GM10248 (cell line): Measurements from ENCODE around the gene PGAP3.

Experiments used
- CTCF ChIA-PET: fragments of 300-600 bp; sonication (Branson Sonifier 250); formaldehyde crosslinking; extraction: SDS; loops from one replicate; lab custom pipeline; 2021; ENCODE audit warnings: antibody characterized with exemption; lab: Yijun Ruan, JAX
- POLR2A ChIA-PET: fragments of 350-650 bp; sonication (Branson Sonifier 250); formaldehyde crosslinking; extraction: SDS; loops from one replicate; lab custom pipeline; 2020; ENCODE audit warnings: antibody characterized with exemption; lab: Yijun Ruan, JAX
- DNase-seq: peaks from one replicate; pipeline ENCODE4 v3.0.0; 2012; ENCODE audit errors: extremely low spot score
- TF ChIP-seq, protein P1 (sequence below): IDR thresholded peaks from 2 replicates; pipeline ENCODE4 v1.5.1; 2012; ENCODE audit warnings: mild to moderate bottlenecking, low read depth; ENCODE audit errors: extremely low read depth, missing control alignments, control extremely low read depth

Gene PGAP3

DNA sequence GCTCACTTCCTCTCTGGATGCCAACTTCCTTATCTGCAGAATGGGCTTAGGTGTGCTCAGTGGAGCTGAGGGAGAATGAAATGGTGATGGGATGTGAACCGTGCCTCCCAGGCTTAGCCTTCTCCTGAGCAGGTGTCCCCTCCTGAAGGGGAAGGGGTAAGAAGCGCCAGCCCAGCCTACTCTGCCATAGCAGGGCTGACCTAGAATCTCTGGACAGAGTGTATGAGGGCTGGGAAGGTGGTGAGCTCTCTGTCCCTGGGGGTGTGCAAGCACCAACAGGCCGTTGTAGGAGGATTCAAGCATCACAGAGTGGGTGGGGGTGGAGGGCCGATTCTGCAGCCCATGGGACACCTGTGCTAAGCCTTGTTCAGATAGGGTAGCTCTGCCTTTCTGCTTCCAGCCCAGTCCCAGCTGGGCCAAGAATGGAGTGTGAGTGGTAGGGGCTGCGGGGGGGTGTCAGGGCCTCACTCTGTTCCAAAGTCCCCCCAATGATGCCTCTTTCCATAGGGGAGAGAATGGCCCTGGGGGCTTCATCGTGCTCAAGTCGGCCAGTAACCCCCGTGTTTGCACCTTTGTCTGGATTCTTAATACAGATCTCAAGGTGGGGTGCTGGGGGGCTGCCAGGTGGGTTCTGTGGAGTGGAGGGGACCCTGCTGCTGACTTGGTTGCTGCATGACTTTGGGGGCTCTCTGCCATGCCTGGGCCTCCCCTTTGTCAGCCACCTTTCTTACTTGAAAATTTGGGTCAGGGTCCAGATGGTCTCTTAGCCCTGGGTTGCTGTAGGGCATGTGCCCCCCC, 25.9 kb downstream of the PGAP3 start:
- TF ChIP-seq, protein P1, sequence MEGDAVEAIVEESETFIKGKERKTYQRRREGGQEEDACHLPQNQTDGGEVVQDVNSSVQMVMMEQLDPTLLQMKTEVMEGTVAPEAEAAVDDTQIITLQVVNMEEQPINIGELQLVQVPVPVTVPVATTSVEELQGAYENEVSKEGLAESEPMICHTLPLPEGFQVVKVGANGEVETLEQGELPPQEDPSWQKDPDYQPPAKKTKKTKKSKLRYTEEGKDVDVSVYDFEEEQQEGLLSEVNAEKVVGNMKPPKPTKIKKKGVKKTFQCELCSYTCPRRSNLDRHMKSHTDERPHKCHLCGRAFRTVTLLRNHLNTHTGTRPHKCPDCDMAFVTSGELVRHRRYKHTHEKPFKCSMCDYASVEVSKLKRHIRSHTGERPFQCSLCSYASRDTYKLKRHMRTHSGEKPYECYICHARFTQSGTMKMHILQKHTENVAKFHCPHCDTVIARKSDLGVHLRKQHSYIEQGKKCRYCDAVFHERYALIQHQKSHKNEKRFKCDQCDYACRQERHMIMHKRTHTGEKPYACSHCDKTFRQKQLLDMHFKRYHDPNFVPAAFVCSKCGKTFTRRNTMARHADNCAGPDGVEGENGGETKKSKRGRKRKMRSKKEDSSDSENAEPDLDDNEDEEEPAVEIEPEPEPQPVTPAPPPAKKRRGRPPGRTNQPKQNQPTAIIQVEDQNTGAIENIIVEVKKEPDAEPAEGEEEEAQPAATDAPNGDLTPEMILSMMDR = no peak
- CTCF ChIA-PET = interaction anchor here (0.8 to 21.1 kb wide), 5 partner anchors 9 to 40 kb away, joined by 3 to 180 read pairs (median 3); no protein-coding TSS in a partner anchor

DNA sequence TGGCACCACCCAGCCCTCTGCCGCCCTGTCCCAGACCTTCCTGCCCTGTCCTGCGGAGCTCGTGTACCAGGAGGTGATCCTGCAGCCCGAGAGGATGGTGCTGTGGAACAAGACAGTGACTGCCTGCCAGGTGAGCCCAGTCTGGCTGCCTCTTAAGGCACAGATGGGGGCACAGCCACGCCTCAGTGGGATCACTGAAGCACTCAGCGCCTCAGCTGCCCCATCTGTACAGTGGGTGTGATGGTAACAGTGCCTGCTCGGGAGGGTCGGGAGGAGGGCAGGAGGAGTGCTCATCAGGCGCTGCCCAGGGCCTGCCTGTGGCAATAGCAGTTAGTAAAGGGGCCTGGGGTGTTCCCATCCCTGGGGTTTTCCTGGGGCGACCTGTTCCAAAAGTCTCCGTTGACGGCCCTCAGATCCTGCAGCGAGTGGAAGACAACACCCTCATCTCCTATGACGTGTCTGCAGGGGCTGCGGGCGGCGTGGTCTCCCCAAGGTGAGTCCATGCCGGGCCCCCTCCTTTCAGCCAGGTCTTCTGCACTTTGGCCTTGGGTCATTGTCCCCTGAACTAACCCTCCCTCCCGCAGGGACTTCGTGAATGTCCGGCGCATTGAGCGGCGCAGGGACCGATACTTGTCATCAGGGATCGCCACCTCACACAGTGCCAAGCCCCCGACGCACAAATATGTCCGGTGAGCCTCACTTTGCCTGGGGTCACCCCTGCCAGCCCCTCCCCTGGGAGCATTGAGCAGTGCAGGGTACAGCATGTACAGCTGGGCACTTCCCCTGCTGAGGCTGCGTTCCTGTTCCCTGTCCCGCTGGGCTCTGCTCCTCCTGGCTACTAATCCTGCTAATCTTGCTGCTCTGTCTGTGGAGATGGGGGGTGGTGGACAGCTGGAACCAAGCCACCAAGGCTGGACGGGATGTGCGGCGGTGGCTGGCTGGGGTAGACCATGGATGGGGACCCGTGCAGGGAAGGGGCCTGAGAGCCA, 27.2 kb downstream of the PGAP3 start:
- TF ChIP-seq, protein P1 = no peak
- ChIA-PET POLR2A (no interaction called here), CTCF (interaction anchor here (1.1 to 21.1 kb wide), 5 partner anchors 8 to 39 kb away, joined by 4 to 180 read pairs (median 6); no protein-coding TSS in a partner anchor)
- no peak for DNase-seq

More for the DNA sequence above, 25.9 kb downstream of the PGAP3 start:
- DNase-seq = no peak
- POLR2A ChIA-PET = no interaction called here

DNA sequence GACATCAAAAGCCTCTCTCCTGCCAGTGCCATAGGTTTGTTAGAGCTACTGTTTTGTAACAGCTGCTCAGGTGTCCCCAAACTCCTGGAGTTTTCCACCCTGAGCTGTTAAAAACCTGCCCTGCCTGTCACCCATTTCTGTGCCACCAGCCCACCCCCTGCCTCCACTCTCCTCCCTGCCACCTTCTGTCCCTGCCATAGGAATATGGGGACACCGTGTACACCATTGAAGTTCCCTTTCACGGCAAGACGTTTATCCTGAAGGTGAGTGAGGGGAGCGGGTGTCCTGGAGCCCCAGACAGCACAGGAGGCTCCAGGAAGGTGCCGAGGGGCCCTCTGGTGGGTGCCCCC, 27.9 kb downstream of the PGAP3 start:
- DNase-seq = no peak
- POLR2A ChIA-PET = interaction anchor here (0.6 kb wide), 1 partner anchor 28 kb away, joined by 5 read pairs; the partner anchor contains the start of gene PGAP3
- TF ChIP-seq, protein P1 = no peak
- CTCF ChIA-PET = interaction anchor here (1.1 to 1.5 kb wide), 4 partner anchors 9 to 37 kb away, joined by 3 to 7 read pairs (median 6); no protein-coding TSS in a partner anchor

DNA sequence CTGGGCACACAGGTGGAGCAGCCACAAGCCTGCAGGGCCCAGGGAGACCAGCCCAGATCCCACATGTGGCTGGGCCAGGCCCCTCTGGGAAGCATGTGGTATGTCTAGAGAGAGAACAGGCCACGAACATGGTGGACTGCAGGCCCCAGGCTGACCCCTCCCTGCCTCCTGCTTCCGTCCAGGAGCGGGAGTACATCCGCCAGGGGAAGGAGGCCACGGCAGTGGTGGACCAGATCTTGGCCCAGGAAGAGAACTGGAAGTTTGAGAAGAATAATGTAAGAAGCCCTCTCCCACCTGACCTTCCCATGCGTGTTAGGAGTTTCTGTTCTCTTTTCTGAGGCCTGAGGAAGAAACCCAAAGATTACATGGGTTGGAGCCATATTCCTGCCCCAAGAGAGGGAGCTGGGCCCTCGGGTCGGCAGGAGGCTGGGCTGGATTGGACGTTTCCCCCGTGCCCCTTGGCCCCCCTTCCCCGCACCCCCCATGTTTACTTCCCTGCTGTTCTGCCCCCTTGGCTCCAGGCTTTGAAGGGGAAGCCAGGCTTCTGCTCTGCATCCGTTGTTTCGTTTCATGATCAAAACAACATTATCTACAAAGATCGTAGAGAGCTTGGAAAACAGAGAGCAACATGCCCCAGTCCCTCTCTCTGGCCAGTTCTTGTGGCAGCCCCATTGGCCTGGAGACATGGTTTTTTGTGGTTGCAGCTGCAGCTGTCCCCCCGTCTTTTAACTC, 28.4 kb downstream of the PGAP3 start:
- peak; percentile 56 for DNase-seq
- TF ChIP-seq, protein P1 = no peak
- POLR2A ChIA-PET = interaction anchor here (0.6 kb wide), 1 partner anchor 29 kb away, joined by 5 read pairs; the partner anchor contains the start of gene PGAP3
- CTCF ChIA-PET = interaction anchor here (1.1 to 1.5 kb wide), 4 partner anchors 9 to 37 kb away, joined by 3 to 7 read pairs (median 6); no protein-coding TSS in a partner anchor

DNA sequence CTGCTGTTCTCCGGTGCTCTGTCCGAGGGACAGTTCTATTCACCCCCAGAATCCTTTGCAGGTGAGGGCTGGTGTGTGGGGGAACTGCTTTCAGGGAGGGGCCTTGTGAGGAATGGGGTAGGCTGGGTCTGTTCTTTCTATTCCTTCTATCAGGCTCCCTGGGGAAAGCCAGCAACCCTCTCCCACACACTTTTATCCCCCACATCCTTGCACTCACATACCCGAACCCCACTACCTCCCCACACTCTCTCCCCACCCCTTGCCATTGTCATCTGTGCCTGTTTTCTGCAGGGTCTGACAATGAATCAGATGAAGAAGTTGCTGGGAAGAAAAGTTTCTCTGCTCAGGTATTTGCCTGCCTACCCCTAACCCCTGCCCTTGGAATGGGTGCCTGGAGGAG, 29.1 kb downstream of the PGAP3 start:
- no peak for DNase-seq
- ChIA-PET POLR2A (no interaction called here), CTCF (interaction anchor here (2.2 kb wide), 1 partner anchor 37 kb away, joined by 10 read pairs; no protein-coding TSS in a partner anchor)
- TF ChIP-seq, protein P1 = no peak
